H9 (cell line): Measurements from ENCODE around the gene CA7. TPM values are rescaled to one million over a fixed set of nuclear protein-coding genes. Genes with fewer than 3 reads are reported as not detected.

Experiments
- DNase-seq: peaks from one replicate; pipeline ENCODE4 v3.0.0-alpha.2; 2017
- H2AFZ ChIP-seq: one replicate; pipeline ENCODE4 v1.6.1; 2013; ENCODE audit warnings: mild to moderate bottlenecking, low read length, control low read depth, moderate library complexity
- H2AK5ac ChIP-seq: 2 replicates; pipeline ENCODE4 v1.6.1; 2013; ENCODE audit warnings: low read length, control low read depth, mixed read lengths; ENCODE audit not compliant: insufficient read length
- H2BK120ac ChIP-seq: one replicate; pipeline ENCODE4 v1.6.1; 2013; ENCODE audit warnings: low read depth, mild to moderate bottlenecking, low read length, control low read depth, inconsistent platforms; ENCODE audit not compliant: poor library complexity, severe bottlenecking
- H2BK12ac ChIP-seq: 2 replicates; pipeline ENCODE4 v1.6.1; 2013; ENCODE audit warnings: low read length, control low read depth, mixed read lengths, low read depth; ENCODE audit not compliant: insufficient read length
- H2BK15ac ChIP-seq: 2 replicates; pipeline ENCODE4 v1.6.1; 2013; ENCODE audit warnings: low read depth, low read length, control low read depth
- H2BK20ac ChIP-seq: one replicate; pipeline ENCODE4 v1.6.1; 2013; ENCODE audit warnings: low read depth, mild to moderate bottlenecking, low read length, control low read depth, inconsistent platforms; ENCODE audit not compliant: poor library complexity, severe bottlenecking
- H2BK5ac ChIP-seq: 2 replicates; pipeline ENCODE4 v1.6.1; 2013; ENCODE audit warnings: low read length, control low read depth, mixed read lengths; ENCODE audit not compliant: insufficient read length
- H3K14ac ChIP-seq: 2 replicates; pipeline ENCODE4 v1.6.1; 2013; ENCODE audit warnings: low read length, control low read depth; ENCODE audit not compliant: insufficient read depth
- H3K18ac ChIP-seq: 2 replicates; pipeline ENCODE4 v1.6.1; 2013; ENCODE audit warnings: low read depth, mild to moderate bottlenecking, mixed read lengths, low read length, control low read depth; ENCODE audit not compliant: insufficient read length
- H3K23ac ChIP-seq: 2 replicates; pipeline ENCODE4 v1.6.1; 2013; ENCODE audit warnings: low read length, control low read depth, mixed read lengths, low read depth; ENCODE audit not compliant: insufficient read length
- H3K23me2 ChIP-seq: 2 replicates; pipeline ENCODE4 v1.6.1; 2013; ENCODE audit warnings: low read depth, mild to moderate bottlenecking, mixed read lengths, low read length, control low read depth; ENCODE audit not compliant: insufficient read length, poor library complexity, severe bottlenecking
- H3K27ac ChIP-seq: 2 replicates; pipeline ENCODE4 v1.5.1; 2013; ENCODE audit warnings: low read length, control low read depth, mixed read lengths, low read depth; ENCODE audit not compliant: insufficient read length
- H3K27me3 ChIP-seq: 2 replicates; pipeline ENCODE4 v1.6.1; 2013; ENCODE audit warnings: low read length, control low read depth, inconsistent platforms; ENCODE audit not compliant: insufficient read depth
- H3K4ac ChIP-seq: 2 replicates; pipeline ENCODE4 v1.6.1; 2013; ENCODE audit warnings: low read depth, mild to moderate bottlenecking, control low read depth, inconsistent platforms, low read length, moderate library complexity
- H3K4me1 ChIP-seq: 2 replicates; pipeline ENCODE4 v1.6.1; 2013; ENCODE audit warnings: low read length, control low read depth, inconsistent platforms; ENCODE audit not compliant: insufficient read depth
- H3K4me2 ChIP-seq: 2 replicates; pipeline ENCODE4 v1.6.1; 2013; ENCODE audit warnings: low read length, control low read depth, mixed read lengths; ENCODE audit not compliant: insufficient read length, insufficient read depth
- H3K56ac ChIP-seq: 2 replicates; pipeline ENCODE4 v1.6.1; 2013; ENCODE audit warnings: low read depth, mild to moderate bottlenecking, mixed read lengths, low read length, control low read depth; ENCODE audit not compliant: insufficient read length
- H3K79me1 ChIP-seq: 2 replicates; pipeline ENCODE4 v1.6.1; 2013; ENCODE audit warnings: low read depth, mild to moderate bottlenecking, moderate library complexity, low read length, control low read depth, inconsistent platforms; ENCODE audit not compliant: insufficient read depth, poor library complexity, severe bottlenecking
- H3K79me2 ChIP-seq: 2 replicates; pipeline ENCODE4 v1.6.1; 2013; ENCODE audit warnings: low read length, control low read depth, inconsistent platforms; ENCODE audit not compliant: insufficient read depth
- H3K9ac ChIP-seq: 2 replicates; pipeline ENCODE4 v1.6.1; 2013; ENCODE audit warnings: low read length, control low read depth, mixed read lengths; ENCODE audit not compliant: insufficient read length; ENCODE audit errors: extremely low read depth
- H3K9me3 ChIP-seq: one replicate; pipeline ENCODE4 v1.6.1; 2013; ENCODE audit warnings: low read depth, low read length, inconsistent platforms; ENCODE audit not compliant: control insufficient read depth
- H3T11ph ChIP-seq: one replicate; pipeline ENCODE4 v1.6.1; 2013; ENCODE audit warnings: mild to moderate bottlenecking, low read length, control low read depth, inconsistent platforms
- H4K20me1 ChIP-seq: one replicate; pipeline ENCODE4 v1.6.1; 2013; ENCODE audit not compliant: control insufficient read depth, insufficient read length, insufficient read depth
- H4K5ac ChIP-seq: 2 replicates; pipeline ENCODE4 v1.6.1; 2013; ENCODE audit warnings: low read depth, mild to moderate bottlenecking, mixed read lengths, low read length, control low read depth; ENCODE audit not compliant: insufficient read length
- H4K8ac ChIP-seq: replicated peaks from 2 replicates; pipeline ENCODE4 v1.6.1; 2013; ENCODE audit warnings: low read length, control low read depth, mixed read lengths, low read depth; ENCODE audit not compliant: insufficient read length
- H4K91ac ChIP-seq: 2 replicates; pipeline ENCODE4 v1.6.1; 2013; ENCODE audit warnings: low read depth, mild to moderate bottlenecking, moderate library complexity, mixed read lengths, low read length, control low read depth; ENCODE audit not compliant: insufficient read length
- H3K27ac Mint-ChIP-seq, 3 experiments: 2 replicates in 2 of 3; 3 replicates in 1 of 3; pipeline ENCODE4 v1.8.0; 2020 to 2021; ENCODE audit warnings: mixed read lengths in 3 of 3, mild to moderate bottlenecking in 1 of 3, moderate library complexity in 1 of 3
- H3K27me3 Mint-ChIP-seq: 2 replicates; pipeline ENCODE4 v1.8.0; 2021; ENCODE audit warnings: low read depth, mild to moderate bottlenecking, moderate library complexity, mixed read lengths
- H3K36me3 Mint-ChIP-seq, 3 experiments: 2 replicates in 2 of 3; 3 replicates in 1 of 3; pipeline ENCODE4 v1.8.0; 2020 to 2021; ENCODE audit warnings: low read depth in 3 of 3, mixed read lengths in 3 of 3; ENCODE audit not compliant: insufficient read depth in 1 of 3
- H3K4me1 Mint-ChIP-seq, 2 experiments: 2 replicates each; pipeline ENCODE4 v1.8.0; 2020; ENCODE audit warnings: mixed read lengths in 2 of 2
- H3K4me3 Mint-ChIP-seq, 2 experiments: 2 replicates in 1 of 2; 3 replicates in 1 of 2; pipeline ENCODE4 v1.8.0; 2020 to 2021; ENCODE audit warnings: mild to moderate bottlenecking in 2 of 2, mixed read lengths in 2 of 2, moderate library complexity in 1 of 2
- H3K9me3 Mint-ChIP-seq, 2 experiments: 2 replicates in 1 of 2; 3 replicates in 1 of 2; pipeline ENCODE4 v1.8.0; 2020; ENCODE audit warnings: mild to moderate bottlenecking in 2 of 2, mixed read lengths in 2 of 2, moderate library complexity in 1 of 2
- WGBS: extraction: QIAGEN DNeasy Blood & Tissue Kit; methylation state at CpG from one replicate; pipeline ENCODE4 v1.1.7; 2013; ENCODE audit warnings: missing lambda C conversion rate, low lambda C conversion rate, mixed read lengths; ENCODE audit not compliant: insufficient read length; ENCODE audit errors: extremely low coverage; 5-methylcytosine and 5-hydroxymethylcytosine counted together
- total RNA-seq: library from RNA; stranded (reverse); gene quantifications from 2 replicates; pipeline ENCODE4 v1.2.1, GENCODE V29; 2021
- TF ChIP-seq, protein P1 (sequence below): fragments of 200-600 bp; sonication (generic); conservative IDR thresholded peaks from 3 replicates; pipeline ENCODE4 v1.8.0; 2021; ENCODE audit warnings: antibody characterized with exemption, mild to moderate bottlenecking

CA7 gene
- total RNA-seq, 1 experiment from 2014 or later = 0.81 TPM

DNA sequence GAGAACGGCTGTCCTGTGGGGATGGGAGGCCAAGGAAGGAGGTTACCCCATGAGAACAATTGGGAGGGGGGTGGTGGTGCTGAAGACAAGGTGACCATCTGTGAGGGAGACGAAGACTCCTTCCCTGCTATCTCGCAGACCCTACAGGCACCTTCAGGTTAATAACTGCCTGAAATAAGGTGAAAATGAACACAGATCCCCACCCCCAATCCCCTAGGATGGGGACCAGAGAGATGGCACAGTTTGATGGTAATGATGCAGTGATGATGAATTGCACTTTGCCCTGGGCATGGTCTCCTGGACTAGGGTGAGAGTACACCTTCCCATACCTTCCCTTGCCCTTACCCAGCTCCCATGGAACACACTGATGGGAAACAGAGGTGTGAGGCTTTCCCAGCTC lies 12.0 kb upstream of the CA7 start:
- peaks cover 14% of the 10 kb centered on the region for H3K27me3 Mint-ChIP-seq
- H3K18ac ChIP-seq = no peak overlapping the region
- H3K23me2 ChIP-seq = no peaks in the 10 kb centered on the region
- no peak overlapping the region for H2BK15ac ChIP-seq
- no peaks in the 10 kb centered on the region for H4K20me1 ChIP-seq
- no peaks in the 10 kb centered on the region; the same call in 1 of the 2 replicates for H3K4me1 ChIP-seq
- H3K9me3 Mint-ChIP-seq = no peaks in the 10 kb centered on the region
- H3K79me1 ChIP-seq = peaks cover 7% of the 10 kb centered on the region
- peaks cover 10 to 13% of the 10 kb centered on the region in 2 experiments for H3K4me1 Mint-ChIP-seq
- no peak for DNase-seq
- H3K79me2 ChIP-seq = peaks cover 7% of the 10 kb centered on the region; the same call in 1 of the 2 replicates
- no peak overlapping the region for H3K4ac ChIP-seq
- no peak overlapping the region for H2AK5ac ChIP-seq
- H3K23ac ChIP-seq = no peak overlapping the region
- no peak overlapping the region for H2BK120ac ChIP-seq
- H3K14ac ChIP-seq = no peak overlapping the region
- H3T11ph ChIP-seq = no peak overlapping the region
- no peak overlapping the region for H2BK12ac ChIP-seq
- WGBS = no CpG with 5 or more reads among the region's 3 CpGs
- H3K36me3 Mint-ChIP-seq = peaks cover 9 to 11% (median 10%) of the 10 kb centered on the region in 3 experiments; a peak in 6 of 7 replicates
- H3K4me2 ChIP-seq = no peak overlapping the region
- H2BK20ac ChIP-seq = no peak overlapping the region
- H2AFZ ChIP-seq = no peak overlapping the region
- H4K91ac ChIP-seq = no peak overlapping the region
- no peak overlapping the region for H3K4me3 Mint-ChIP-seq
- no peaks in the 10 kb centered on the region for H3K27me3 ChIP-seq
- no peak overlapping the region for H3K27ac Mint-ChIP-seq
- H4K5ac ChIP-seq = no peak overlapping the region
- no peak overlapping the region for H3K9ac ChIP-seq
- H2BK5ac ChIP-seq = no peak overlapping the region
- TF ChIP-seq, protein P1, sequence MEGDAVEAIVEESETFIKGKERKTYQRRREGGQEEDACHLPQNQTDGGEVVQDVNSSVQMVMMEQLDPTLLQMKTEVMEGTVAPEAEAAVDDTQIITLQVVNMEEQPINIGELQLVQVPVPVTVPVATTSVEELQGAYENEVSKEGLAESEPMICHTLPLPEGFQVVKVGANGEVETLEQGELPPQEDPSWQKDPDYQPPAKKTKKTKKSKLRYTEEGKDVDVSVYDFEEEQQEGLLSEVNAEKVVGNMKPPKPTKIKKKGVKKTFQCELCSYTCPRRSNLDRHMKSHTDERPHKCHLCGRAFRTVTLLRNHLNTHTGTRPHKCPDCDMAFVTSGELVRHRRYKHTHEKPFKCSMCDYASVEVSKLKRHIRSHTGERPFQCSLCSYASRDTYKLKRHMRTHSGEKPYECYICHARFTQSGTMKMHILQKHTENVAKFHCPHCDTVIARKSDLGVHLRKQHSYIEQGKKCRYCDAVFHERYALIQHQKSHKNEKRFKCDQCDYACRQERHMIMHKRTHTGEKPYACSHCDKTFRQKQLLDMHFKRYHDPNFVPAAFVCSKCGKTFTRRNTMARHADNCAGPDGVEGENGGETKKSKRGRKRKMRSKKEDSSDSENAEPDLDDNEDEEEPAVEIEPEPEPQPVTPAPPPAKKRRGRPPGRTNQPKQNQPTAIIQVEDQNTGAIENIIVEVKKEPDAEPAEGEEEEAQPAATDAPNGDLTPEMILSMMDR = no peak
- H3K27ac ChIP-seq = no peak overlapping the region
- H3K56ac ChIP-seq = no peak overlapping the region
- no peaks in the 10 kb centered on the region for H3K9me3 ChIP-seq
- no peak overlapping the region for H4K8ac ChIP-seq
